Stimulated activated CD4-positive, alpha-beta T cell treated with anti-CD3 and anti-CD28 coated beads, Interleukin-15, amount 100 ng/mL, for 48 hours (primary cell): Measurements from ENCODE around the gene BRDT.
"Not testable (repeated sequence)": the region's sequence is repeated elsewhere in the genome, so short reads cannot be mapped to it uniquely, and the experiment has no call there.

Source experiments
- DNase-seq, 2 donors: peaks; one replicate each; pipeline ENCODE4 v3.0.0-alpha.2; 2020; ENCODE audit warnings: low read depth in 2 of 2

BRDT gene

GRCh38 chr1:91981996-91982609 lies 32.9 kb downstream of the BRDT start:
- no peak for DNase-seq

GRCh38 chr1:91993256-91993655 lies 44.1 kb downstream of the BRDT start:
- DNase-seq, result no peak

- DNase-seq, result peak in 1 of 2 donors; percentile 25
Observed at GRCh38 chr1:91997607-91998195, 48.5 kb downstream of the BRDT start.

DNA sequence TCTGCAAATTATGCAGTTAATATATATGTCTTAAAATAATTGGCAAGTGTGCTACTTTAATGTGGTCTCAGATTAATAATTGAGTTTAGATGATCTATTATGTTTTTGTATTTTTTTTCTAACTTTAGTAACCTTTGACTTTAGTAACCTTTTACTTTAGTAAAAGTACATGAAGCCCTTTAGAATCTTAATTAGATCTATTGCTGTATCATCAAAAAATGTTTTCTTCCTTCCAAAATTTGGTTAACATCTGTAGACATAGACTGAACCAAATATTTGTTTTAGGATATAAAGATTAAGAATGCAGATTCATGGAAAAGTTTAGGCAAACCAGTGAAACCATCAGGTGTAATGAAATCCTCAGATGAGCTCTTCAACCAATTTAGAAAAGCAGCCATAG lies 54.9 kb downstream of the BRDT start:
- DNase-seq, result no peak

GRCh38 chr1:92013923-92014322 lies 64.7 kb downstream of the BRDT start:
- DNase-seq, result no peak

DNA sequence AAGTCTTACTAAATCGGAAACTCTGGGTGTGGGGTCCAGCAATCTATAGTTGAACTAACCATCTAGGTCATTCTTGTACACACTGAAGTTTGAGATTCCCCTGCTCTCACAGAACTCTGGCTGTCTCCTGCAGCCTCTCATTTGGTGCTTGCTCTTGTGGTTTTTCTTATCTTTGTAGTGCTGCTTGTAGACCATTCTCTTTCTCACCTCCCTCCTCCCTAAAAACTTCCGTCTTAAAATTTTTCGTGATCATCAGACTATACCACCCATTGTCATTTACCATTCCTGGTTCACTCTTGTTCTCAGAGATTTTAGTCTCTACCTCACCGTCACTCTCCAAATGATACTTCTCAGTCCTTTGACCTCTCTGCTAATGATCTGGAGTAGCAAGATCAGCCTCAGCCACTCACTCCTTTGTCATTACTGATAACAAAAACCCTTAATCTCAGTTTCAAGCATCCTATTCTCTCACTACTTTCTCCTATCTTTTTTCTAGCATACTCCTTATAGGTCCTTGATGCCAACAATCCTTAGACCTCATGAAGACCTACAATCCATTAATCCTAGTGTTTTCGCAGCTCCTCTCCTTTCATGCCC lies 67.6 kb downstream of the BRDT start:
- no peak for DNase-seq

- DNase-seq, result no peak
Observed at GRCh38 chr1:92017656-92018055, 68.5 kb downstream of the BRDT start.

DNA sequence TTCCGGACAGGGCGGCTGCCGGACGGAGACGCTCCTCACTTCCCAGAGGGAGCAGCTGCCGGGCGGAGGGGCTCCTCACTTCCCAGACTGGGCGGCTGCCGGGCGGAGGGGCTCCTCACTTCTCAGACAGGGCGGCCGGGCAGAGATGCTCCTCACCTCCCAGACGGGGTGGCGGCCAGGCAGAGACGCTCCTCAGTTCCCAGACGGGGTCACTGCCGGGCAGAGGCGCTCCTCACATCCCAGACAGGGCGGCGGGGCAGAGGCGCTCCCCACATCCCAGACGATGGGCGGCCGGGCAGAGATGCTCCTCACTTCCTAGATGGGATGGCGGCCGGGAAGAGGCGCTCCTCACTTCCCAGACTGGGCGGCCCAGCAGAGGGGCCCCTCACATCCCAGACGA lies 76.8 kb downstream of the BRDT start:
- not testable (repeated sequence) for DNase-seq

GRCh38 chr1:92026806-92027205 lies 77.6 kb downstream of the BRDT start:
- no peak for DNase-seq

DNA sequence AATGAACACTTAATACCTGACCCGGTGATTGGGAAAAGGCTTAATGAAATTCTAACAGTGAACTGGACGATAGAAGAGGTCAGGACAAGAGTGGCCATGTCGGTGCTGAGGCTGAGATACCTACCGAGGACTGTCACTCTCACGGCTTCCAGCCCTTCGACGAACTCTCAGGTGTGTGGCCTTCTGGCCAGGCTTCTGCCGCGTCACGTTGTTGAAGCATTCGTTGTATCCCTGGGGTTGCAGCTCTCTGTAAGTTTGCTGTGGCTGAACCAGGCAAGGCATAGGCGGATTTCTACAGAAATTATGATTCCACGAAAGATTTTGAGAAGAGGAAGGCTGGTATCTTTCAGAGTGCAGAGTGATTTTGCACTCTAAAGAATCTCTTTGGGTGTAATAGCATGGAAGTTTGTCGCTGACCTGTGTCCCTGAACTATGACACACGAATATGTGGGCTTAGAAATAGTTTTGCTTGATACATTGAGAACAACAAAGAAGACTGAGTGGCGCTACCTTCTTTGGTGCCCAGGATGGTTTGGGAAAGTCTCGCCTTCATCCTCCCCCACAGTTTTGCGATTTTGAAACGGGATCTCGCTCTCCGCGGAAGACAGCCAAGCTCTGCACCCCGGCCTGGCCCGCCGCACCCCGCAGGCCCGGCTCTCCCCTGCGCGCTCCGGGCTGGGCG lies 80.2 kb downstream of the BRDT start:
- no peak for DNase-seq

DNA sequence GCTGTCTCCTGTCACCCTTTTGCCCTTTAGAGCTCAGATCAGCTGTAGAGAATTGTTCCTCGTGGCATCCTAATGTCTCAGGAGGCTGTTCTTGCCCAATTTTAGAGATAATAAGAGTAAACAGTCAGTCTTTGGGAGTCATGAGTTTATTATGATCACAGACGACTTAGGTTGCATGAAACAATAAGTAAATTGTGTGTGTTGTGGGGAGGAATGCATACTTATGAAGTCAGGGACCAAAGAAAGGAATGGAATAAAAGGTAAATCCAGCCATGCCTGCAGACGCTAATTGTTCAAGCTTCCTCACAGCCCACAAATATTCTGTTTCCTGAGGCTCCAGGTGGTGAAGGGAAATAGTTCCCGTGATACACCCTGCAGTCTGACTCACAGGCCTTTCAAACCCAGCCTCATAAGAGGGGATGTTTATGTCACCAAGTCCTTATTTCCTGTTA lies 81.5 kb downstream of the BRDT start:
- DNase-seq, result no peak

DNA sequence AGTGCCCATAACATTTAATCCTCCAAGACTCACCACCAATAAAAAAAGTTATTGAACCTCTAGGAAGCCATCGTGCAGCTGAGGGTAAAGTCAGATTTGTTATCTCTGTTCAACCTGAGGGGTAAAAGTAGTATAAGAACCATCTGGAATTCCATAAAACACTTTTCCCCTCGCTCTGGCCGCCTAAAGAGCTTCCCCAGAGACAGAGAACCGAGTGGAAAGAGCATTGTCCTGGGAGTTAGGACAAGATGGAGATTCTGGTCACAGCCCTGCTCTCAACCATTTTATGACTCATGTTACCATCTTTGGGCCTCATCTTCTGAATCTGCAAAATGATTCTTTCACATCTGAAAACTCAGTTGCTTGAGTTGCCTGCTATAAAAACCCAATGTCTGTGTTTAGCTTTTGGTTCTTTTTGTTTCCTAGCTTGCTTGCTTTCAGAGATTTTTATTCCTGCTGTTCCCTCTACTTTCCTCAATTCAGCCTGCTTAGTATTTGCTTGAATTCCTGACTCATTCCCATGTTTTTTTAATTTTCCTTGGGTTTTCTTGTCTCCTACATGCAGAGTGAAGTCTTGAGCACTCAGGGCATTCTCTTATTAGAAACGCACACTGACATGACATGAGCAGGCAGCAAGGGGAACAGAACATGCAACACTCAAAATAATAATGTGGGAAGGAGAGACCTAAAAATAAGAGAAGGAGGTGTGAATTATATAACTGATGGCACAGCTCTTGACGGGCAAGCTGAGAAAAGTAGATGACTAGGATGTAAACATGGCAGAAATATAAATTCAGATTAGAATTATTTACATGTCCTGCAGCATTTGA lies 82.3 kb downstream of the BRDT start:
- DNase-seq, result no peak

- no peak for DNase-seq
Observed at GRCh38 chr1:92037400-92037799, 88.2 kb downstream of the BRDT start.

DNA sequence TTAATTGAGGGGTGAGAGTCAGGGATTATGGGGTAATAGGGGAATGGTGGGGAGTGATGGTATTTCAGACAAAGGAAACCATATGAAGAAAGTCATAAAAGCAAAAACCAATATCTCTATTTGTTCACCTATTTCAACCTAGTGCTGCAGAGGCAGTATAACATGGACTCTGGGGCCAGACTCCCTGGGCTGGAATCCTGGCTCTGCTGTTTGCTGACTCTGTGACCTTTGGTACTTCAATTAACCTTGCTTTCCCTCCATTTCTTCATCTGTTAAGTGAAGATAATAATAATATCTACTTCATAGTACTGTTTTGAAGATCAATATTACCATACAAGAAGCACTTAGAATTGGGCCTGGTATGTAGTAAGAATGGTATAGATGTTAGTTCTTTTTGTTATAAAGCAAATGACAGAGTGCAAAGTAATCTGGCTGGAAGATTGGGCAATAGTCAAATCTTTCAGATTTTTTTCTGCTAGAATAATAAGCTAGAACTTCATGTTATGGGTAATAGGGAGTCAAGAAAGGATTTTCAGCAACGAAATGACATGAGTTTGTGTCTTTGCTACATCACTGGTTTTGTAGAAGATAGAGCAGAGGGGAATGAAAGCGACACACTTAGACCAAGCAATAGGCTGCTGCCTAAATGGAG lies 89.6 kb downstream of the BRDT start:
- DNase-seq, result no peak

DNA sequence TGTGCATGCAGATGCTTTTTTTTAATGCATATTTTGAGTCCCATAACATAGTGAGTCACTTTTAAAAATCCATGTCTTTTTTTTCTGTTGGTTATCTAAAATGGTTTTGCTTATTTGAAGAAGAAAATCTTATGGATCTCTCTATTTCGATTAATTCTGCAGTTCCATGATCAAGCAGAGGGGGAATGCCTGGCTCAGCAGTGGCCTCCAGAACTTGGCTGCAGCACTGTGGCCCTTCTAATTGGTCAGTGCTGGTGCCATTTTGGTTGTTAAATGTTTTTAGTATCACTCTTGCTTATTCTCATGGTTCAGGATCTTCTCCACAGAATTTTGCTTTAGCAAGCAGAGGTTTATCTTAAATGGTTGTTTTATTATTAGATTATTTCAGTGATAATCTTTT lies 91.8 kb downstream of the BRDT start:
- DNase-seq, result no peak

DNA sequence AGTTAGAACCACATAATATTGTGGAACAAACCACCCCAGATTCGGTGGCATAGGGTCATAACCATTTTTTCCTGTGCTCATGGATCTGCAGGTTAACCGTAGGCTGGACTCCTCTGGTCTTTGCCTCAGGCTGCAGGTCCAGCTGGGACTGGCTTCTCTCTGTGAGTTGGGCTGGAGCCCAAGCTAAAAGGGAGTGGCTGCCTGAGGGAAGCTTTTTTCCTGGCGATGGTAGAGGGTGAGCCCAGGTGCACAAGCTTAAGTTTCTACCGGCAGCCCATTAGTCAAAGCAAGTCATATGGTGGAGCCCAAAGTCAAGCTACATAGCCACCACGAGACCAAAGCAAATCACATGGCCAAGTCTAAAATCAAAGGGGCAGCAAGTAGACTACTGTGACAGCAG lies 94.4 kb downstream of the BRDT start:
- DNase-seq, result no peak

DNA sequence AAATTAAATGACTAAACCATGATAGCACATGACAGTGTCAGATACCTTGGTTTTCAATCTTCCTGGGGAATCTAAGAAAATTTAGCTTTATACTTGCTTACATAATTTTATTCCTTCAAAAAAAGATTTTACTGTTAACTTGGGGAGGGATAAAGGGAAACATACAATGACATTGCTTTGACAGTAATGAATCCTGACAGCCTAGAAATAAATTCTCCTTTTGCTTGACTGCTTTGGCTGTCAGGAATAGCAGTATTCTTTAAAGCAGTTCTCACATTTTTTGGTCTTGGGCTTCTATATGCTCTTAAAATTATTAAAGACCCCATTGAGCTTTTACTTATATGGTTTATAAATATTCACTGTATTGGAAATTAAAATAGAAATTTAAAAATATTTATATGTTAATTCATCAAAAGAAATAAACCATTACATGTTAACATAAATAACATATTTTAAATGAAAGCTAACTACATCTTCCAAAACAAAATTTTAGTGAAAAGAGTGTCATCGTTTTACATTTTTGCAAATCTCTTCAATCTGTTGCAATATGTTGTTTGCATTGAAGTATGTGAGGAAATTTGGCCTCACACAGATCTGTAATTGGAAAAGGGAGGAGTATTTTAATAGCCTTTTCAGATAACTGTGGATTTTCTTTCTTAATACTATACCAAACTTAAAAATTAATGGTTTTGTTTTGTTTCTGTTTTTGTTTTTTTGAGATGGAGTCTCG lies 96.7 kb downstream of the BRDT start:
- DNase-seq, result no peak

- no peak for DNase-seq
Observed at GRCh38 chr1:92051948-92052347, 102.7 kb downstream of the BRDT start.
